Uterus (tissue), 2 donors: Measurements from ENCODE around the gene CASP8AP2.

ENCODE experiments used
- CTCF ChIP-seq, 4 experiments: fragments of 200-600 bp in 2 of 4; fragments of 450-650 bp in 2 of 4; sonication (generic) in 2 of 4; IDR thresholded peaks; one replicate each; pipeline ENCODE4 v1.5.1; 2016 to 2019; ENCODE audit warnings: antibody characterized with exemption in 4 of 4, mild to moderate bottlenecking in 2 of 4, moderate library complexity in 1 of 4
- POLR2A ChIP-seq, 2 donors: fragments of 450-650 bp; IDR thresholded peaks; one replicate each; pipeline ENCODE4 v1.6.1; 2016; ENCODE audit warnings: antibody characterized with exemption in 2 of 2, mild to moderate bottlenecking in 1 of 2, moderate library complexity in 1 of 2

- TF ChIP-seq CTCF (IDR thresholded peaks at IDR 0.05) = no peak
- TF ChIP-seq POLR2A (IDR thresholded peaks at IDR 0.05) = no peak
These were observed 22.1 kb upstream of the CASP8AP2 start for GRCh38 chr6:89807581-89807980.
